GM18498 (cell line): Measurements from ENCODE around the gene SRGAP1.

Source experiments
- ATAC-seq: cut with Tn5 transposase; IDR thresholded peaks from one replicate; pipeline ENCODE4 v1.9.1; 2021; ENCODE audit warnings: mild to moderate bottlenecking, moderate library complexity; ENCODE audit not compliant: unreplicated experiment

The SRGAP1 gene

GRCh38 chr12:63961048-63961447, 116.5 kb downstream of the SRGAP1 start:
- no peak for ATAC-seq

- ATAC-seq = no peak
Observed at GRCh38 chr12:63961543-63961942, 117.0 kb downstream of the SRGAP1 start.

GRCh38 chr12:63963868-63964267, 119.4 kb downstream of the SRGAP1 start:
- no peak for ATAC-seq

- ATAC-seq = no peak
Observed at GRCh38 chr12:63964301-63964700, 119.8 kb downstream of the SRGAP1 start.

GRCh38 chr12:63965936-63966605, 121.6 kb downstream of the SRGAP1 start:
- ATAC-seq = no peak

- no peak for ATAC-seq
Observed at GRCh38 chr12:63966606-63966975, 122.1 kb downstream of the SRGAP1 start.

GRCh38 chr12:63967358-63968145, 123.1 kb downstream of the SRGAP1 start:
- no peak for ATAC-seq

- ATAC-seq = no peak
Observed at GRCh38 chr12:63968673-63969072, 124.2 kb downstream of the SRGAP1 start.

GRCh38 chr12:63976902-63977395, 132.4 kb downstream of the SRGAP1 start:
- no peak for ATAC-seq

GRCh38 chr12:63977441-63977840, 132.9 kb downstream of the SRGAP1 start:
- ATAC-seq = no peak

GRCh38 chr12:63978519-63978918, 134.0 kb downstream of the SRGAP1 start:
- ATAC-seq = no peak

- ATAC-seq = no peak
Observed at GRCh38 chr12:63980211-63980610, 135.7 kb downstream of the SRGAP1 start.

GRCh38 chr12:63981343-63981742, 136.8 kb downstream of the SRGAP1 start:
- ATAC-seq = no peak

GRCh38 chr12:63982604-63983295, 138.2 kb downstream of the SRGAP1 start:
- no peak for ATAC-seq

- ATAC-seq = peak; percentile 57
Observed at GRCh38 chr12:63985456-63985855, 141.0 kb downstream of the SRGAP1 start.

- ATAC-seq = no peak
Observed at GRCh38 chr12:63985945-63986344, 141.4 kb downstream of the SRGAP1 start.

GRCh38 chr12:63989301-63989845, 144.9 kb downstream of the SRGAP1 start:
- no peak for ATAC-seq

- no peak for ATAC-seq
Observed at GRCh38 chr12:63990828-63991547, 146.5 kb downstream of the SRGAP1 start.

- ATAC-seq = no peak
Observed at GRCh38 chr12:63994704-63995103, 150.2 kb downstream of the SRGAP1 start.

- ATAC-seq = no peak
Observed at GRCh38 chr12:63995512-63995911, 151.0 kb downstream of the SRGAP1 start.

- no peak for ATAC-seq
Observed at GRCh38 chr12:63996556-63996955, 152.1 kb downstream of the SRGAP1 start.
